ENCODE data around the gene SPEF2. TPM values are rescaled to one million over a fixed set of nuclear protein-coding genes. Genes with fewer than 3 reads are reported as not detected.

SPEF2 gene
- total RNA-seq, 1 donor from 2014 or later, result 3.4 TPM

GRCh38 chr5:35856765-35857351, 239.2 kb downstream of the SPEF2 start, which contains the start of gene IL7R:
IL7R (plus strand) TSS chr5:35856891; CDS start chr5:35856978, 87 bp downstream.
- H3K9me3 ChIP-seq (ENCODE audit: insufficient read depth, low read depth, low read length), result no peaks in the 10 kb centered on the region
- peak within 1 kb of the TSS; percentile 77 for H3K4me2 ChIP-seq (ENCODE audit: low read length)
- Mint-ChIP-seq H3K9me3 (ENCODE audit: unreplicated experiment) (no peaks in the 10 kb centered on the region), H3K27ac (ENCODE audit: unreplicated experiment) (peak within 1 kb of the TSS; percentile 77), H3K36me3 (ENCODE audit: low read depth, unreplicated experiment) (no peaks in the 10 kb centered on the region), H3K27me3 (ENCODE audit: low read depth, unreplicated experiment) (no peaks in the 10 kb centered on the region), H3K4me3 (ENCODE audit: unreplicated experiment) (peak within 1 kb of the TSS; percentile 70), H3K4me1 (ENCODE audit: low read depth, unreplicated experiment) (peaks cover 36% of the 10 kb centered on the region)
- H3K9ac ChIP-seq (ENCODE audit: low read length), result peak within 1 kb of the TSS; percentile 57
- no peaks in the 10 kb centered on the region for H3K79me2 ChIP-seq (ENCODE audit: insufficient read depth, low read length)
- DNase-seq (ENCODE audit: low read depth), result peak; percentile 74
- peaks cover 36% of the 10 kb centered on the region for H3K4me1 ChIP-seq (ENCODE audit: insufficient read depth, low read length)
- TF ChIP-seq CTCF (IDR thresholded peaks at IDR 0.05; ENCODE audit: insufficient read depth, low read depth, low read length), result no peak
- FAIRE-seq, result peak; percentile 85
- no peak within 1 kb of the TSS for H2AFZ ChIP-seq (ENCODE audit: low read depth, low read length)
- H3K4me3 ChIP-seq (ENCODE audit: insufficient read depth, low read depth, low read length), result peak within 1 kb of the TSS; percentile 19
- H3K36me3 ChIP-seq (ENCODE audit: insufficient read depth, low read length), result no peaks in the 10 kb centered on the region
- H3K27me3 ChIP-seq (ENCODE audit: insufficient read depth, low read length), result no peaks in the 10 kb centered on the region
- peak within 1 kb of the TSS; percentile 70 for H3K27ac ChIP-seq (ENCODE audit: low read depth, low read length)
- H4K20me1 ChIP-seq (ENCODE audit: insufficient read depth, low read length), result no peaks in the 10 kb centered on the region

- H3K27me3 ChIP-seq (ENCODE audit: insufficient read depth, low read length), result no peaks in the 10 kb centered on the region
- H3K4me3 ChIP-seq (ENCODE audit: insufficient read depth, low read depth, low read length), result peak overlapping the region; percentile 19
- peaks cover 40% of the 10 kb centered on the region for H3K4me1 ChIP-seq (ENCODE audit: insufficient read depth, low read length)
- TF ChIP-seq CTCF (IDR thresholded peaks at IDR 0.05; ENCODE audit: insufficient read depth, low read depth, low read length) (no peak), EZH2 (IDR thresholded peaks at IDR 0.05; ENCODE audit: insufficient read depth, low read length) (no peak)
- peaks cover 39% of the 10 kb centered on the region for H3K4me1 Mint-ChIP-seq (ENCODE audit: low read depth, unreplicated experiment)
- peaks cover under 1% of the 10 kb centered on the region for H3K36me3 Mint-ChIP-seq (ENCODE audit: low read depth, unreplicated experiment)
- H3K9me3 Mint-ChIP-seq (ENCODE audit: unreplicated experiment), result no peaks in the 10 kb centered on the region
- H3K27me3 Mint-ChIP-seq (ENCODE audit: low read depth, unreplicated experiment), result no peaks in the 10 kb centered on the region
- no peaks in the 10 kb centered on the region for H4K20me1 ChIP-seq (ENCODE audit: insufficient read depth, low read length)
- FAIRE-seq (peak; percentile 97), DNase-seq (ENCODE audit: low read depth) (peak; percentile 92)
- no peaks in the 10 kb centered on the region for H3K36me3 ChIP-seq (ENCODE audit: insufficient read depth, low read length)
- no peak overlapping the region for H2AFZ ChIP-seq (ENCODE audit: low read depth, low read length)
- H3K27ac ChIP-seq (ENCODE audit: low read depth, low read length), result peak overlapping the region; percentile 70
- peak overlapping the region; percentile 57 for H3K9ac ChIP-seq (ENCODE audit: low read length)
- H3K9me3 ChIP-seq (ENCODE audit: insufficient read depth, low read depth, low read length), result no peaks in the 10 kb centered on the region
- peak overlapping the region; percentile 70 for H3K4me3 Mint-ChIP-seq (ENCODE audit: unreplicated experiment)
- H3K4me2 ChIP-seq (ENCODE audit: low read length), result peak overlapping the region; percentile 77
- peak overlapping the region; percentile 74 for H3K27ac Mint-ChIP-seq (ENCODE audit: unreplicated experiment)
- no peaks in the 10 kb centered on the region for H3K79me2 ChIP-seq (ENCODE audit: insufficient read depth, low read length)
These were observed 240.0 kb downstream of the SPEF2 start for GRCh38 chr5:35857606-35858205.

All from astrocyte (in vitro differentiated cells and primary cell).